PFSK-1 (cell line): Measurements from ENCODE around the gene MAML2.

Experiments
- FOXP2 ChIP-seq: optimal IDR thresholded peaks from 2 replicates; pipeline ENCODE3; 2011; ENCODE audit warnings: borderline replicate concordance, control low read depth, inconsistent platforms; ENCODE audit not compliant: insufficient read depth; ENCODE audit errors: extremely low read length, extremely low read depth
- POLR2AphosphoS5 ChIP-seq: IDR thresholded peaks from 2 replicates; pipeline ENCODE4 v1.6.1; 2012; ENCODE audit warnings: low read depth, mild to moderate bottlenecking, control low read depth, low read length, moderate library complexity
- SIN3A ChIP-seq: IDR thresholded peaks from 2 replicates; pipeline ENCODE4 v1.6.1; 2012; ENCODE audit warnings: mild to moderate bottlenecking, low read length, moderate library complexity, borderline replicate concordance; ENCODE audit not compliant: insufficient read depth
- TAF1 ChIP-seq: IDR thresholded peaks from 2 replicates; pipeline ENCODE4 v1.6.1; 2012; ENCODE audit warnings: low read length, control low read depth, borderline replicate concordance; ENCODE audit not compliant: insufficient read depth
- TF ChIP-seq, protein P1 (sequence below), 2 experiments: IDR thresholded peaks; 2 replicates each; pipeline versions ENCODE4 v1.6.1 to v1.8.0; 2011 to 2012; ENCODE audit warnings: low read depth in 2 of 2, low read length in 2 of 2, control low read depth in 1 of 2, inconsistent platforms in 1 of 2, mild to moderate bottlenecking in 1 of 2, moderate library complexity in 1 of 2; ENCODE audit not compliant: insufficient read depth in 1 of 2

The MAML2 gene

DNA sequence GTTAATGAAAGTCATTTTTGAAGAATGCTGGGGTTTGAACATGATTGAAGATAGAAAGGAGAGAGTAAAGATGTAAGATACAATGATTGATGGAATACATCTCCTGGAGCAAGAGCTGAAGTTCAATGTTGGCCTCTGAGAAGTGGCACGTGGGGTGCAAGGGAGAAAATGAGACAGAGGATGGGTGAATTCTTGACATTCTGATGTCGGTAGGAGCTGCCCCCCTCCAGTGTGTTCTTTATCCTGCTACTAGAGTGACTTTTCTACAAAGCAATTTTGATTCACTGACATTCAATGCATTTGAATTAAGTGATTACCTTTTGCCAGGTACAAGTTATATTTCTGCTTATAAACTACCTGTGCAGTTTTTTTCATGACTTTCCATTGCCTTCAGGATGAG, 260.1 kb downstream of the MAML2 start:
- no peak for TF ChIP-seq SIN3A
- TF ChIP-seq POLR2AphosphoS5, result no peak
- TF ChIP-seq TAF1, result no peak
- TF ChIP-seq FOXP2, result no peak
- TF ChIP-seq, protein P1, sequence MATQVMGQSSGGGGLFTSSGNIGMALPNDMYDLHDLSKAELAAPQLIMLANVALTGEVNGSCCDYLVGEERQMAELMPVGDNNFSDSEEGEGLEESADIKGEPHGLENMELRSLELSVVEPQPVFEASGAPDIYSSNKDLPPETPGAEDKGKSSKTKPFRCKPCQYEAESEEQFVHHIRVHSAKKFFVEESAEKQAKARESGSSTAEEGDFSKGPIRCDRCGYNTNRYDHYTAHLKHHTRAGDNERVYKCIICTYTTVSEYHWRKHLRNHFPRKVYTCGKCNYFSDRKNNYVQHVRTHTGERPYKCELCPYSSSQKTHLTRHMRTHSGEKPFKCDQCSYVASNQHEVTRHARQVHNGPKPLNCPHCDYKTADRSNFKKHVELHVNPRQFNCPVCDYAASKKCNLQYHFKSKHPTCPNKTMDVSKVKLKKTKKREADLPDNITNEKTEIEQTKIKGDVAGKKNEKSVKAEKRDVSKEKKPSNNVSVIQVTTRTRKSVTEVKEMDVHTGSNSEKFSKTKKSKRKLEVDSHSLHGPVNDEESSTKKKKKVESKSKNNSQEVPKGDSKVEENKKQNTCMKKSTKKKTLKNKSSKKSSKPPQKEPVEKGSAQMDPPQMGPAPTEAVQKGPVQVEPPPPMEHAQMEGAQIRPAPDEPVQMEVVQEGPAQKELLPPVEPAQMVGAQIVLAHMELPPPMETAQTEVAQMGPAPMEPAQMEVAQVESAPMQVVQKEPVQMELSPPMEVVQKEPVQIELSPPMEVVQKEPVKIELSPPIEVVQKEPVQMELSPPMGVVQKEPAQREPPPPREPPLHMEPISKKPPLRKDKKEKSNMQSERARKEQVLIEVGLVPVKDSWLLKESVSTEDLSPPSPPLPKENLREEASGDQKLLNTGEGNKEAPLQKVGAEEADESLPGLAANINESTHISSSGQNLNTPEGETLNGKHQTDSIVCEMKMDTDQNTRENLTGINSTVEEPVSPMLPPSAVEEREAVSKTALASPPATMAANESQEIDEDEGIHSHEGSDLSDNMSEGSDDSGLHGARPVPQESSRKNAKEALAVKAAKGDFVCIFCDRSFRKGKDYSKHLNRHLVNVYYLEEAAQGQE (IDR thresholded peaks at IDR 0.05; ENCODE audit: insufficient read depth in 1 of 2, low read depth in 2 of 2, low read length in 2 of 2), result no peak

- TF ChIP-seq SIN3A (0 out of 2 replicates have a peak, but pooled peaks have one; percentile 8), TAF1 (no peak), FOXP2 (no peak), POLR2AphosphoS5 (no peak)
- TF ChIP-seq, protein P1 (IDR thresholded peaks at IDR 0.05; ENCODE audit: insufficient read depth in 1 of 2, low read depth in 2 of 2, low read length in 2 of 2), result peak in 1 of 2 experiments; percentile 71; a peak in 1 of 4 replicates
These were observed 260.7 kb downstream of the MAML2 start for GRCh38 chr11:96082002-96082899.

DNA sequence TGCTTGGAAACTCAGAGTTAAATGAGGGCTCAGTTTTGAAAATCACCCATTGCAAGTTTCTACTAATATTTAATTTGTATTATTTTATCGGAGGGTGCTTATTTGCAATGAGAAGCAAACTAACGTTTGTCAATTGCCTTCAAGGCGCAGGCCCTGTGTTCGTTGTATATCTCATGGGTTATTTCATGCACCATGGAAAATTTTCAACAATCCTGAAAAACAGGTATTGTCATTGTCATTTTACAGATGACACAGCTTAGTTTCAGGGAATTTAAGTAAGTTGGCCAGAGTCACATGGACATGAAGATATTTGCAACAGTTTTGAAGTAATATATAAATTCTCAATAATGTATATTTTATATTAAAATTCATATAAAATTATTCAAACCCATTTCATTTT, 261.4 kb downstream of the MAML2 start:
- TF ChIP-seq TAF1 (no peak), POLR2AphosphoS5 (no peak), SIN3A (no peak)
- TF ChIP-seq, protein P1 (IDR thresholded peaks at IDR 0.05; ENCODE audit: insufficient read depth in 1 of 2, low read depth in 2 of 2, low read length in 2 of 2), result no peak

DNA sequence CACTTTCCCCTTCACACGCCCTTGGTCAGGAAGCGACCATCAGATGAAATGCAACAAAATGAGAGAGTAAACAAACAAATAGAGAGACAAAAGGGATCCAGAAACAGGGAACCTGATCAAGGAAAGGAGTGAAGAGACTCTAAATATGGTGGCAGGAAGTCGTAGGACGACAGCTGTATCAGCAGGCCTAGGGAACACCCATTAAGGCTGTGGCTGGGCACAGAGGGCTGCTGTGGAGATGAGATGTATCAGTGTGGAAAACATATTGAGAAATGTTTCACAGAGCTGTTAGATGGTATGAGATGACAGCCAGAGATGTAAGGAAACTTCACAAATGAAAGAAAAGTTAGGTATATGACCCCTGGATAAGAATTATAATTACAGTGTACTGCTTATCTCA, 263.3 kb downstream of the MAML2 start:
- no peak for TF ChIP-seq SIN3A
- TF ChIP-seq, protein P1 (IDR thresholded peaks at IDR 0.05; ENCODE audit: insufficient read depth in 1 of 2, low read depth in 2 of 2, low read length in 2 of 2), result no peak
- no peak for TF ChIP-seq POLR2AphosphoS5
- TF ChIP-seq FOXP2, result no peak
